Loucy (cell line): ENCODE results near the gene ROBO2.

Source experiments
- CTCF ChIP-seq: fragments of 200-600 bp; sonication (generic); conservative IDR thresholded peaks from 2 replicates; pipeline ENCODE4 v1.5.1; 2014; ENCODE audit warnings: mild to moderate bottlenecking, antibody characterized with exemption, low read length
- EZH2phosphoT487 ChIP-seq: fragments of 200-600 bp; IDR thresholded peaks from 2 replicates; pipeline ENCODE4 v1.6.1; 2018; ENCODE audit warnings: antibody characterized with exemption, mild to moderate bottlenecking, moderate library complexity, borderline replicate concordance

GRCh38 chr3:77377717-77378116 is 337.8 kb downstream of the ROBO2 start:
- no peak for TF ChIP-seq CTCF
- TF ChIP-seq EZH2phosphoT487, result no peak
